Astrocyte (in vitro differentiated cells and primary cell): ENCODE results near the gene ZXDC.

Source experiments
- CTCF ChIP-seq: IDR thresholded peaks from 2 replicates; pipeline ENCODE4 v1.5.1; 2011; ENCODE audit warnings: low read depth, mild to moderate bottlenecking, inconsistent platforms, low read length, moderate library complexity; ENCODE audit not compliant: insufficient read depth
- EZH2 ChIP-seq: IDR thresholded peaks from 2 replicates; pipeline ENCODE4 v1.6.1; 2012; ENCODE audit warnings: mild to moderate bottlenecking, low read length, inconsistent platforms; ENCODE audit not compliant: insufficient read depth

DNA sequence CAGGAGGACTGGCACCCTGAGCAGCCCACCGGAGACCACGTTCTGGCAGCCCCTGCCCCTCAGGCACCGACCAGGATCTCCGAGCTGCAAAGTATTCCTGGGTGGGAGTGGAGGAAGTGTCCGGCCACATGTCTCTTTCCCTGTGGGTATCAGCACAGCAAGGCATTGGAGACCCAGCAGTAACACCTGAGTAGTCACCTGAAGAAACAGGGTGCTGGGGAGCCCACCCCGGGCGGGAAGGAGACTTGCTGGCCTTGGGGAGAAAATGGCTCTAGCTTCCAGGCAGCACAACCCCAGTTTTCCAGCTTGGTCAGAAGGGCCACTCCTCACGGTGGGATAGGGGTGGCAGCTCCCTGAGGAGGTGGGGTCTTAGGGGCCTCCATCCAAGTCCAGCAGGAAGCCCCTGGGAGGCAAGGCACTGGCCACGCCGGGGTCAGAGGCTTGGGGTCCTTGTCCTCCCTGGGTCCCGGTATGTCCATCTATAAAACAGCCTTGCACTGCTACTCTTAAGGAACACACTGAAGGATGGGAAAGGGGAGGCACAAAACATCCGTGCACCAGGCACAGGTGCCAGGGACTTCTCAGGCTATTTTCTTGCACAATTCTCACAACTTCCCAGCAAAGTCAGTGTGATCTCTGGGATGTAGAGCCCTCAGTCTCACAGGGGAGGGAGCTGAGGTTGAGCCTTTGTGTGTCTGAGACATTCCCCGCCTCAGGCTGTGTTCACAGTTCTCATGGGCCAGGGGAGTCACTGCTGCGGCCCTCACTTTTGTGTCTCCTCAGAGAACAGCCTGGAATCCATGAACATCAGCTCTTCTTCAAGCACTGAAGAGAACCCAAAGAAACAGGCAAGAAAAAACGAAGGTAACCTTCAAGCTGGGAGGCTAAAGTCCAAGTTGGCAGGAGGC lies 69.0 kb downstream of the ZXDC start:
- TF ChIP-seq CTCF: no peak
- no peak for TF ChIP-seq EZH2
